H1 (cell line): Measurements from ENCODE around the gene MAPK8. TPM values are rescaled to one million over a fixed set of nuclear protein-coding genes. Genes with fewer than 3 reads are reported as not detected.

Experiments used
- CBX8 ChIP-seq: fragments of 300-800, 300-1000 bp; sonication (generic); IDR thresholded peaks from 2 replicates; pipeline ENCODE4 v1.7.1; 2016; ENCODE audit warnings: low read depth, low read length, borderline replicate concordance
- NANOG ChIP-seq: IDR thresholded peaks from 2 replicates; pipeline ENCODE4 v1.6.1; 2011; ENCODE audit warnings: low read length, low read depth, mild to moderate bottlenecking, inconsistent platforms; ENCODE audit not compliant: insufficient read depth, poor library complexity, severe bottlenecking
- POLR2AphosphoS5 ChIP-seq: IDR thresholded peaks from 2 replicates; pipeline ENCODE4 v1.6.1; 2011; ENCODE audit warnings: low read depth, low read length
- RBBP5 ChIP-seq: IDR thresholded peaks from 2 replicates; pipeline ENCODE4 v1.7.1; 2012; ENCODE audit warnings: low read depth, mild to moderate bottlenecking, inconsistent platforms, low read length, moderate library complexity, borderline replicate concordance
- polyA plus RNA-seq, 7 experiments: library from polyadenylated mRNA; depleted of rRNA in 3 of 7; stranded (reverse) in 5 of 7; unstranded in 2 of 7; fragments of >200 nt in 5 of 7; fragments of 200-250 nt in 2 of 7; gene quantifications; 1 replicate in 5 of 7; 2 replicates in 1 of 7; 4 replicates in 1 of 7; pipeline versions ENCODE4 v1.2.1 to v1.2.3, GENCODE V29; 2011 to 2013; ENCODE audit warnings: missing spikeins in 2 of 7, mixed read lengths in 2 of 7
- total RNA-seq: library from RNA; stranded (reverse); fragmentation: NEBNext Ultra II Directional; extraction: Animal tissue kit (Norgen Biotek cat#: 25700); gene quantifications from 2 replicates; pipeline ENCODE4 v1.2.1, GENCODE V29; 2021

MAPK8 gene
- total and polyA plus RNA-seq, 2 of the 8 experiments (the other 6 are each of a cell fraction or from before 2014, with no cell fraction given) = 23.3 to 71.3 TPM

- TF ChIP-seq NANOG = no peak
- TF ChIP-seq CBX8 = no peak
- no peak for TF ChIP-seq POLR2AphosphoS5
- TF ChIP-seq RBBP5 = no peak
These were observed 143.8 kb downstream of the MAPK8 start (continued) for GRCh38 chr10:48450233-48450740.
